Brain microvascular endothelial cell (primary cell): ENCODE measurements around the gene IL23A.
"Not testable (repeated sequence)": the region's sequence is repeated elsewhere in the genome, so short reads cannot be mapped to it uniquely, and the experiment has no call there.

ENCODE experiments used
- DNase-seq: peaks from one replicate; pipeline ENCODE4 v3.0.0-alpha.2; 2020
- H3K27ac ChIP-seq: fragments of 250-450 bp; sonication (Bioruptor Pico); 2 replicates; pipeline ENCODE4 v1.5.1; 2020; ENCODE audit warnings: mild to moderate bottlenecking, moderate library complexity
- H3K27me3 ChIP-seq: fragments of 250-450 bp; sonication (Bioruptor Pico); replicated peaks from 2 replicates; pipeline ENCODE4 v1.5.1; 2020; ENCODE audit warnings: mild to moderate bottlenecking
- H3K36me3 ChIP-seq: fragments of 250-450 bp; sonication (Bioruptor Pico); replicated peaks from 2 replicates; pipeline ENCODE4 v1.5.1; 2020; ENCODE audit warnings: mild to moderate bottlenecking
- H3K4me3 ChIP-seq: 2 replicates; pipeline ENCODE4 v1.5.1; 2011; ENCODE audit warnings: low read depth, mild to moderate bottlenecking, control low read depth, low read length, moderate library complexity
- CTCF ChIP-seq: IDR thresholded peaks from 2 replicates; pipeline ENCODE4 v1.5.1; 2011; ENCODE audit warnings: low read depth, mild to moderate bottlenecking, moderate library complexity, low read length, control low read depth, inconsistent platforms; ENCODE audit errors: missing control alignments
- in situ Hi-C: cut with HindIII; loops from 2 replicates; pipeline ENCODE4 v1.10.0; 2017; ENCODE audit warnings: low sequenced_read_pairs, low pct_ligation_motif_present

The IL23A gene

GRCh38 chr12:56336361-56337167 lies 2.1 kb upstream of the IL23A start:
- peaks cover under 1% of the 10 kb centered on the region for H3K36me3 ChIP-seq
- H3K27ac ChIP-seq, result no peak overlapping the region
- H3K27me3 ChIP-seq, result no peaks in the 10 kb centered on the region
- H3K4me3 ChIP-seq, result no peak overlapping the region
- no peak for TF ChIP-seq CTCF
- no peak for DNase-seq
- in situ Hi-C loops, result no loop called here

GRCh38 chr12:56337753-56338251 lies 882 bp upstream of the IL23A start:
- Histone ChIP-seq H3K4me3 (no peak overlapping the region), H3K27ac (no peak overlapping the region), H3K27me3 (no peaks in the 10 kb centered on the region), H3K36me3 (peaks cover 7% of the 10 kb centered on the region)
- in situ Hi-C loops, result no loop called here
- TF ChIP-seq CTCF, result no peak
- no peak for DNase-seq

DNA sequence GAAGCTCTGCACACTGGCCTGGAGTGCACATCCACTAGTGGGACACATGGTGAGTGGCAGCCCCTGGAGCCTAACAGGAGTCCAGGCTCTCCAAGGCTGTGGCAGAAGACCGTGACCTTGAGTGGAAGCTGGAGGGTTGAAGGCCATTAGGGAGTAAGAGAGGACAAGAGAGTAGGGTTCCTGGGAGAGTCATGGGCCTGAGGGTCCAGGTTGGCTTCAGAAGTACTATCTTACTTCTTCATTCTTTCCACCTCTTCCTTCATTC lies 406 bp downstream of the IL23A start:
- H3K4me3 ChIP-seq, result no peak overlapping the region
- H3K36me3 ChIP-seq, result peaks cover 20% of the 10 kb centered on the region
- no peak for TF ChIP-seq CTCF
- in situ Hi-C loops, result no loop called here
- H3K27ac ChIP-seq, result no peak overlapping the region
- no peaks in the 10 kb centered on the region for H3K27me3 ChIP-seq
- no peak for DNase-seq

GRCh38 chr12:56341616-56342015 lies 2.9 kb downstream of the IL23A start:
- DNase-seq, result no peak
- in situ Hi-C loops, result no loop called here
- Histone ChIP-seq H3K4me3 (no peak overlapping the region), H3K27me3 (no peaks in the 10 kb centered on the region), H3K27ac (no peak overlapping the region), H3K36me3 (peaks cover 37% of the 10 kb centered on the region)
- no peak for TF ChIP-seq CTCF

DNA sequence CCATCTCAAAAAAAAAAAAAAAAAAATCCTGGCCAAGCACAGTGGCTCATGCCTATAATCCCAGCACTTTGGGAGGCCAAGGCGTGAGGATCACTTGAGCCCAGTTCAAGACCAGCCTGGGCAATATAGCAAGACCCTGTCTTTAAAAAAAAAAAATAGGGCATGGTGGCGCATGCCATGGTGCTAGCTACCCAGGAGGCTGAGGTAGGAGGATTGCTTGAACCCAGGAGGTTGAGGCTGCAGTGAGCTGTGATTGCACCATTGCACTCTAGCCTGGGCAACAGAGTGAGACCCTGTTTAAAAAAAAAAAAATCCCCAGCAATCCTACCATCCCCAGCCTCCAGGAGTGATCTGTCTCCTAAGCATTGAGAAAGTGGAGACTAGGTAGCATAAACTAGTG lies 3.6 kb downstream of the IL23A start:
- H3K27ac ChIP-seq, H3K4me3 ChIP-seq, H3K27me3 ChIP-seq, DNase-seq, in situ Hi-C loops: not testable (repeated sequence)
- peaks cover 44% of the 10 kb centered on the region for H3K36me3 ChIP-seq

- no peaks in the 10 kb centered on the region for H3K27me3 ChIP-seq
- peaks cover 84% of the 10 kb centered on the region for H3K36me3 ChIP-seq
- in situ Hi-C loops, result no loop called here
- no peak for DNase-seq
- no peak for TF ChIP-seq CTCF
- no peak overlapping the region for H3K4me3 ChIP-seq
- H3K27ac ChIP-seq, result no peak overlapping the region
Measured at GRCh38 chr12:56346675-56347074, 8.0 kb downstream of the IL23A start.

DNA sequence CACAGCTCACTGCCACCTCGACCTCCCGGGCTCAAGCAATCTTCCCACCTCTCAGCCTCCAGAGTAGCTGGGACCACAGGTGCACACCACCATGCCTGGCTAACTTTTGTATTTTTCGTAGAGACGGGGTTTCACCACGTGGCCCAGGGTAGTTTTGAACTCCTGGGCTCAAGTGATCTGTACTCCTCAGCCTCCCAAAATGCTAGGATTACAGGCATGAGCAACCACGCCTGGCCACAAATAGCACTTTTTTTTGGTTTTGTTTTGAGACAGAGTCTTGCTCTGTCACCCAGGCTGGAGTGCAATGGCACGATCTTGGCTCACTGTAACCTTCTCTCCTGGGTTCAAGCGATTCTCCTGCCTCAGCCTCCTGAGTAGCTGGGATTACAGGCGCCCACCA lies 8.6 kb downstream of the IL23A start:
- H3K27ac ChIP-seq, H3K4me3 ChIP-seq, DNase-seq, H3K27me3 ChIP-seq, in situ Hi-C loops: not testable (repeated sequence)
- peaks cover 82% of the 10 kb centered on the region for H3K36me3 ChIP-seq
